Effector memory CD4-positive, alpha-beta T cell (primary cell): ENCODE measurements around the gene GRIK5.
"Not testable (repeated sequence)": the region's sequence is repeated elsewhere in the genome, so short reads cannot be mapped to it uniquely, and the experiment has no call there.

ENCODE experiments used
- DNase-seq, 3 donors: peaks; one replicate each; pipeline ENCODE4 v3.0.0-alpha.2; 2020
- H3K27ac ChIP-seq: 2 replicates; pipeline ENCODE4 v1.7.0; 2013; ENCODE audit warnings: mild to moderate bottlenecking, low read length, moderate library complexity; ENCODE audit not compliant: insufficient read depth, poor library complexity, severe bottlenecking
- H3K27me3 ChIP-seq: replicated peaks from 2 replicates; pipeline ENCODE4 v1.7.0; 2013; ENCODE audit warnings: mild to moderate bottlenecking, low read length; ENCODE audit not compliant: insufficient read depth, control insufficient read depth, poor library complexity, severe bottlenecking
- H3K36me3 ChIP-seq: 2 replicates; pipeline ENCODE4 v1.7.0; 2013; ENCODE audit warnings: mild to moderate bottlenecking, low read length, moderate library complexity; ENCODE audit not compliant: control insufficient read depth, insufficient read depth
- H3K4me1 ChIP-seq: 2 replicates; pipeline ENCODE4 v1.7.0; 2013; ENCODE audit warnings: low read length, mild to moderate bottlenecking; ENCODE audit not compliant: control insufficient read depth, insufficient read depth, poor library complexity, severe bottlenecking
- H3K4me3 ChIP-seq: 2 replicates; pipeline ENCODE4 v1.7.0; 2013; ENCODE audit warnings: low read length, low read depth, mild to moderate bottlenecking; ENCODE audit not compliant: insufficient read depth, poor library complexity, severe bottlenecking
- H3K9me3 ChIP-seq: 2 replicates; pipeline ENCODE4 v1.7.0; 2013; ENCODE audit warnings: mild to moderate bottlenecking, low read length, moderate library complexity; ENCODE audit not compliant: control insufficient read depth

The GRIK5 gene

DNA sequence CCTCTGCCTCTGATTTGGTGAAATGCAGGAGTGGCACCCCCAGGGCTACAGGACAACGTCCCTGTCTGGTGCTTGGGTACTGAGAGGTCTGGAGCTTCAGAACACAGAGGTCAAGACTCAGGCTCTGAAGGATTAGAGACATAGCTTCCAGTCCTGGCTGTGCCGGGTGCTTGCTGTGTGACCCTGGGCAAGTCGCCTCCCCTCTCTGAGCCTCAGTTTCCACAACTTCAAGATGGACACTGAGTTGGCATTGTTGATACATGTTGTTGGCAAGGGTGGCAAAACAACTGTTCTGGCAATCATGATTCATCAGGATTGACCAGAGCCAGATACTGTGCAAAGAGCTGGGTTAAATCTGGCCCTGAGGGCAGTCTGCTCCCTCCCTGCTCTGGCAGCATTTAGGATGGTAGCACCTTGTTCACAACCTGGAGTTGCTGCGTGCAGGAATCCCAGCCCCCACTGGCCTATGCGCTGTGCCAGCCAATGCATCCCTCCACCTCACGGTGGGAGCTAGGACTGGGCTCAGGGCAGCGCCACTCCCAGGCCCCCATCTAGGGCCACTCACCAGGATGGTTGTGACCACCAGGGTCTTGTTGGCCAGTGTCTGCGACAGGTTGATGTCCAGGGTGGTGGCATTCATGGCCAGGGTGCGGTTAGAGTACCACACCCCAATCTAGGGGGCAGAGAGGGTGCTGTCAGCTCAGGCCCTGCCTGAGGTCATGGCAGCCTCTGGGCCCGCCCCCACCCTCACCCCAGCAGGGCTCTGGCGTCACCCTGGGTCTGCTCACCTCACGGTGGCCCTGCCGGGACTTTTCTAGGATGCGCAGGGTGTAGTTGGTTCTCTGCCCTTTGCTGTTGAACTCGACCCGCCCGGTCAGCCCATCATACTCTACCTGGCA, 16.7 kb downstream of the GRIK5 start:
- H3K27me3 ChIP-seq, result no peaks in the 10 kb centered on the region
- H3K4me3 ChIP-seq, result no peak overlapping the region
- H3K36me3 ChIP-seq, result no peaks in the 10 kb centered on the region
- no peak for DNase-seq
- H3K4me1 ChIP-seq, result no peaks in the 10 kb centered on the region
- no peaks in the 10 kb centered on the region for H3K9me3 ChIP-seq
- H3K27ac ChIP-seq, result no peak overlapping the region

DNA sequence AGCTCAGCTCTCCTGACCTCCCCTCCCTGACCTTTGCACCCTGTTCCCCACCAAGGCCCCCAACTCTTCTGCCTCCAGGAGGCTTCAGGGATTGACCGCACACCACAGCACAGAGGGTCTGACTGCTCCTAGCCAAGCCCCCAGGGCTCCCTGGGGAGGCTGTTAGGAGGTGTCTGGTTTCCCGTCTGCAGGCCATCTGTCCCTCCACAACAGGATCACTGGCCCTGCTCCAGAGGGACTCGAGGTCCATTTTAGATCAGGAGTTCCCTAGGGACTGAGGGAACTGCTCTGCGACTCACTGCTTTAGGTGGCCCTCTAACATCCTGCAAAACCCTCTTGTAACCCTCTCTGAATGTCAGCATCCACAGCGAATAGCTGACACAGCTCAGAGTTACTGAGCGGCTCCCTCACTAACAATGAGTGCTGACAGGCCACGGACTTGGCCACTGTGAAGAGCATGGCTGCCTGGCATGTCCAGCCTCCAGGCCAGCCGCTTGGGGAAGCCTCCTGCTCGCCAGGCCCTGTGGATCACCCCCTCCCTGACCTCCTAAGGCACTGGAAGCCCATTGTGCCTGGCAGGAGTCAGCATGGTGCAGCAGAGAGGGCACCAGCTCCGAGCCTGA, 17.7 kb downstream of the GRIK5 start:
- no peak for DNase-seq
- Histone ChIP-seq H3K9me3 (no peaks in the 10 kb centered on the region), H3K27me3 (no peaks in the 10 kb centered on the region), H3K27ac (no peak overlapping the region), H3K4me3 (no peak overlapping the region), H3K4me1 (no peaks in the 10 kb centered on the region), H3K36me3 (no peaks in the 10 kb centered on the region)

DNA sequence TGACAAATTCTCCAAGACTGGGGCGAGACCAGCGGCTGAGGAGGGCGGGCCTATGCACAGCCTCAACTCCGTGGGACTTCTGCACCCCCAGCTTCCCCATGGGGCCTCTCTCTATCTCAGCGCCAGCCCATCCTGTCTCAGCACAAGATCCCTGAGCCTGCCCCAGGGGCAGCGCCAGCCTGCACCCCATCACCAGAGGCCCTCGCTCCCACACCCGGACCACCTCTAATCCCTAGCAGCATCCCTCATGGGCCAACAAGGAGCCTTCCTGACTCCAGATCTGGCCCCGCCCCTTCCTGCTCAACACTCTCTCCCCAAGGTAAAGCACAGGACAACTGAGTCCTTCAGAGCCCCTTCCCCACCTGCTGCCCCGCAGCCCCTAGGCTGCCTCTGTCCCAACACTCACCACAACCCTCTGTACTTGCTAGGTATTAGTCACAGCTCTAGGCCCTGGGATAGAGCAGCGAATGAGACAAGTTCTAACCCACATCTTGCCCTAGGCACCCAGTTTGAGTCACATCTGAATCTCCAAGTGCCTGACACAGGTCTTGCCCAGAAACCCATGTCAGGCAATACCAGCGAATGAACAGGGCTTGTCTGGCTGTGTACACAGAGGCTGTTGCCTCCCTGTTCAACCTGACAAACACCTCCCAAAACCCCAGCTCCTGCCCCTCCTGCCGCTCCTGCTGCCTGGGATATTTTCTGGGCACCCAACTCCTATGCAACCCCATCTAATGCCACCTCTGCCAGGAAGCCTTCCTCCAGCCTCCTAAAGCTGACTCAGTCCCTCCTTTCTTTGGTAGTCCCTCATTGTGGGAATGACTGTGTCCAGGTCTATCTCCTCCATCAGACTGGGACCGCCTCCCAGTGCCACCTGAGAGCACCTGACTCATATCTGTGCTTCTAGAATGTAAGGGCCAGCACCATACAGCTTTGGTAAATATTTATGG, 18.6 kb downstream of the GRIK5 start:
- H3K4me1 ChIP-seq, result no peaks in the 10 kb centered on the region
- H3K4me3 ChIP-seq, result no peak overlapping the region
- DNase-seq, result no peak
- H3K27ac ChIP-seq, result no peak overlapping the region
- H3K27me3 ChIP-seq, result no peaks in the 10 kb centered on the region
- H3K9me3 ChIP-seq, result no peaks in the 10 kb centered on the region
- H3K36me3 ChIP-seq, result no peaks in the 10 kb centered on the region

DNA sequence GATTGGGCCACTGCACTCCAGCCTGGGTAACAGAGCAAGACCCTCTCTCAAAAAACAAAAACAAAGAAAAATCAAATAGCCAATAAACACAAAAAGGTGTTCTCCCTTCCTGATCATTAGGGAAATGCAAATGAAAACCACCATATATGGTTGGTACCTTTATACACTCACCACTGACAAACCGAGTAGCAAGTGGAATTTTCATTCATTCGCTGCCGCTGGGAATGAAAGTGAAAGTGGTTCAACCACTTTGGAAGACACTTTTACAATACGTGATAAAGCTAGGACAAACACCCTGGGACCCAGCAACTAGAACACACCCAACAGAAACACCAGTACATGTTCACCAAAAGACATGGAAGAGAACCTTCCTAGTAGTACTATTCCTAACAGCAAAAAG, 21.0 kb downstream of the GRIK5 start:
- no peaks in the 10 kb centered on the region for H3K4me1 ChIP-seq
- H3K27ac ChIP-seq, result no peak overlapping the region
- H3K9me3 ChIP-seq, result no peaks in the 10 kb centered on the region
- no peaks in the 10 kb centered on the region for H3K27me3 ChIP-seq
- H3K36me3 ChIP-seq, result no peaks in the 10 kb centered on the region
- DNase-seq, result no peak
- H3K4me3 ChIP-seq, result no peak overlapping the region

DNA sequence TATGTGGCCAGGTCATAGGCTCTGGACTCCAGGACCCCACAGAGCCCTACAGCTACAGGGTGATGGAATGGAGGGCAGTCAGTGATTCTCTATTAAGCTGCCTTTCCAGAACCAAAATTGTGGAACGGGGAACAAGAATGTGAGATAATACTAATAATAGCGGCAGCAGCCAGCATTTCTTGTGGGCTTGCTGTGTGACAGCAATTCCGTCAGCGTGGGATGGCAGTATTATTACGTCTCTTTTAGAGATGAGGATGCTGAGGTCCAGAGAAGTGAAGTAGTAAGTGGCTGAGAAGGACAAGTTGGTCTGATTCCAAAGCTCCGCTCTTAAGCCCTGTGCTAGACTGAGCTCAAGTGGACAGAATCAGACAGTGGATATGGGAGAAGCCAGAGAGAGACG, 24.4 kb downstream of the GRIK5 start:
- no peaks in the 10 kb centered on the region for H3K27me3 ChIP-seq
- H3K4me3 ChIP-seq, result no peak overlapping the region
- H3K27ac ChIP-seq, result no peak overlapping the region
- no peaks in the 10 kb centered on the region for H3K9me3 ChIP-seq
- no peaks in the 10 kb centered on the region for H3K4me1 ChIP-seq
- DNase-seq, result no peak
- no peaks in the 10 kb centered on the region for H3K36me3 ChIP-seq

DNA sequence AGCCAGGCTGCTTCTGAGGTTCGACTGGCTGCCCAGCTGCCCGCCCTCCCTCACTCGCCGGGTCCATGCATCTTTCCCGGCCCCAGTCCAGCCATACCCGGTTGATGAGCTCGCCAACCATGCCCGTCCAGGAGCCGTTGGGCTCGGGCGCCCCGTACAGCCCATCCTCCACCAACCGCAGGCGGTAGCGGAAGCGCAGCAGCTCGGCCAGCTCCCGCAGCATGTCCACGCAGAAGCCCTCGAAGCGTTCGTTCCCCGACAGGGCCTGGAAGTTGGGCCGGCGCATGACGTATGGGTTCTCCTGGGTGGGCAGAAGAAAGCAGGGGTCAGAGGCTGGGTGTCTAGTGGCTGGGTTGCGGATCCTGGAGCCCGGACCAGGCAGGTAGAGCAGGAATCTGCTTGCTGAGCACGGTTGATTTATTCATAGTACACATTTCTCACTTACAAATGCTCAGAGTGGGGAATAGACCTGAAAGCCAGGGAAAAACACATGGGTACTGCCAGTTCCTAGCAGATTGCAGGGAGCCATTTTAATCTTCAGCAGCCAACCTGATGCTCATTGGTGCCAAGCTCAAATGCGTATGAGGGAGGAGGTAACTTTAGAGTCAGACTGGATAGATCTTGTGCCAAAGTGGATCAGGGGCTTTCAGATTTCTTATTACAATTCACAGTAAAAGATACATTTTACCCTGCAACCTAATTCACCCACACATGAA, 27.4 kb downstream of the GRIK5 start:
- Histone ChIP-seq H3K27ac (no peak overlapping the region), H3K4me3 (no peak overlapping the region), H3K36me3 (no peaks in the 10 kb centered on the region), H3K27me3 (no peaks in the 10 kb centered on the region), H3K9me3 (no peaks in the 10 kb centered on the region), H3K4me1 (no peaks in the 10 kb centered on the region)
- no peak for DNase-seq

DNA sequence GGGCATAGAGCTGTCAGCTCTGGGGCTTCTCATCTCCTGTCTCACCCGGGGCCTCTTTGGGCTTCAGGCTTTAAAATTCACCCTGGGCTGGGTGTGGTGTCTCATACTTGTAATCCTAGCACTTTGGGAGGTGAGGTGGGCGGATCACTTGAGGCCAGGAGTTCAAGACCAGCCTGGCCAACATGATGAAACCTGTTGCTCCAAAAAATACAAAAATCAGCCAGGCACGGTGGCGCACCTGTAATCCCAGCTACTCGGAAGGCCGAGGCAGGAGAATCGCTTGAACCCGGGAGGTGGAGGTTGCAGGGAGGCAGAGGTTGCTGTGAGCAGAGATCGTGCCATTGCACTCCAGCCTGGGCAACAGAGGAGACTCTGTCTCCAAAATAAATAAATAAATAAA, 29.5 kb downstream of the GRIK5 start:
- not testable (repeated sequence) for H3K36me3 ChIP-seq, H3K9me3 ChIP-seq, H3K4me1 ChIP-seq, DNase-seq, H3K27ac ChIP-seq, H3K4me3 ChIP-seq, H3K27me3 ChIP-seq

DNA sequence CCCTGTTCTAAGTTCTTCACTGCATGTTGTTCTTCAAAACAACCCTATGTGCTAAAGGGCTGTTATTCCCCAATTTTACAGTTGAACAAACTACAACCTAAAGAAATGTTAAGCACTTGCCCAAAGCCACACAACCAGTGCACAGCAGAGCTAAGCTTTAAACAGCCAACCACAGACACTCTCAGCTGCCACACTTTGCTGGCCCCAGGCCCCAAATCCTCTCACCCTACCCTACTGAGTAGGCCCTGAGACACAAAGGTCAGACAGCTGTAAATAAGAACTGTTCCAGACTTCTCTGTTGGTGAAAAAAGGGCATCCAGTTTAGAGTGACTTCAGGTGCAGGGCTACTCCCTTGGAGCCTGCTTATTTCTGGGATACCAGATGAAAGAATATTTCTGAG, 30.0 kb downstream of the GRIK5 start:
- H3K27ac ChIP-seq, result no peak overlapping the region
- no peak for DNase-seq

DNA sequence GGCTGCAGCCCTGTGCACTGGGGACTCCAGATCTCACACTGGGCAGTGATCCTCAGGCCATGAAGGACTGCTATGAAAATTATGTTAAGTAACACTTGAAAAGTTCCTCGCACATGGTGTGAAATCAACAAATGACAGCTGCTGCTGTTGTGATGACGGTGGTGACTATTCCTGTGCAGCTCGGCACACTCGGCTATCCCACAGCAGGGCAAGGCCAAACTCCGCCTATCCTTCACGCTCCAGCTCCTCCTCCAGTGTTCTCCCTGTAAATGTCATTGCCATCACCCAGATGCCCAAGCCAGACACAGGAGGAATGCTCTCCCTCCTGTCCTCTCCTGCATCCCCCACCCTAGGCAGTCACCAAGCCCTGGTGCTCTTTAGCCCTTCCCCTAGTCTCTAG, 31.3 kb downstream of the GRIK5 start:
- H3K27ac ChIP-seq, result no peak overlapping the region
- H3K4me1 ChIP-seq, result no peaks in the 10 kb centered on the region
- H3K4me3 ChIP-seq, result no peak overlapping the region
- no peak for DNase-seq
- no peaks in the 10 kb centered on the region for H3K9me3 ChIP-seq
- no peaks in the 10 kb centered on the region for H3K27me3 ChIP-seq
- no peaks in the 10 kb centered on the region for H3K36me3 ChIP-seq

More for the DNA sequence above, 30.0 kb downstream of the GRIK5 start:
- Histone ChIP-seq H3K27me3 (no peaks in the 10 kb centered on the region), H3K4me3 (no peak overlapping the region), H3K9me3 (no peaks in the 10 kb centered on the region), H3K36me3 (no peaks in the 10 kb centered on the region), H3K4me1 (no peaks in the 10 kb centered on the region)
